ENCODE results near the gene KDM6B.

KDM6B gene

DNA sequence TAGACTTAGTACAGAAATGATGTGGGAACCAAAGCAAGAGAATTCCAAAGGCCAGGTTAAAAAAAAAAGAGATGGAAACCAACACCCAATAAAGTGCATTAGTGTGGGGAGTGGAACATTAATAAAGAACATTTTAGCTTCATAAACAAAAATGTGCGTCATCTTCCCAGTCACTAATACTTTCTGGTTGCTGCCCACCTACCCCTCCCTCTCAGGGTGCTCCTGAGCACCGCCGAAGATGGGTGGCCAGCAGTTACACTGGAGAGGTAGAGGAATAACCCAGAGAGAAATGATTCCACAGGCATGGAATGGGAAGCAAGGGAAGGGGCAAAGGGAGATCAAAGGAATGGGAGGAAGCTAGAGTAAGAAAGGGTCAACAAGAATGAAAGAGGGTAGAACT is 48.6 kb downstream of the KDM6B start:
- DNase-seq (ENCODE audit: low read depth): no peak
- TF ChIP-seq, protein P1, sequence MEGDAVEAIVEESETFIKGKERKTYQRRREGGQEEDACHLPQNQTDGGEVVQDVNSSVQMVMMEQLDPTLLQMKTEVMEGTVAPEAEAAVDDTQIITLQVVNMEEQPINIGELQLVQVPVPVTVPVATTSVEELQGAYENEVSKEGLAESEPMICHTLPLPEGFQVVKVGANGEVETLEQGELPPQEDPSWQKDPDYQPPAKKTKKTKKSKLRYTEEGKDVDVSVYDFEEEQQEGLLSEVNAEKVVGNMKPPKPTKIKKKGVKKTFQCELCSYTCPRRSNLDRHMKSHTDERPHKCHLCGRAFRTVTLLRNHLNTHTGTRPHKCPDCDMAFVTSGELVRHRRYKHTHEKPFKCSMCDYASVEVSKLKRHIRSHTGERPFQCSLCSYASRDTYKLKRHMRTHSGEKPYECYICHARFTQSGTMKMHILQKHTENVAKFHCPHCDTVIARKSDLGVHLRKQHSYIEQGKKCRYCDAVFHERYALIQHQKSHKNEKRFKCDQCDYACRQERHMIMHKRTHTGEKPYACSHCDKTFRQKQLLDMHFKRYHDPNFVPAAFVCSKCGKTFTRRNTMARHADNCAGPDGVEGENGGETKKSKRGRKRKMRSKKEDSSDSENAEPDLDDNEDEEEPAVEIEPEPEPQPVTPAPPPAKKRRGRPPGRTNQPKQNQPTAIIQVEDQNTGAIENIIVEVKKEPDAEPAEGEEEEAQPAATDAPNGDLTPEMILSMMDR (IDR thresholded peaks at IDR 0.05; ENCODE audit: low read length, missing control alignments): no peak
- no peak overlapping the region for H3K4me3 ChIP-seq (replicated peaks; ENCODE audit: low read depth, low read length)
